Spleen (tissue), 11 donors: ENCODE data around the gene EPHA5. TPM values are rescaled to one million over a fixed set of nuclear protein-coding genes. Genes with fewer than 3 reads are reported as not detected.

Experiments
- DNase-seq: peaks from one replicate; pipeline ENCODE4 v3.0.0-alpha.2; 2020
- H3K27ac ChIP-seq, 8 donors: fragments of 200-600 bp; sonication (generic) in 7 of 8; 1 replicate in 4 of 8; 2 replicates in 4 of 8; pipeline versions ENCODE4 v1.5.0 to v1.8.0; 2016 to 2021; ENCODE audit warnings: inconsistent platforms in 4 of 8, mild to moderate bottlenecking in 4 of 8, moderate library complexity in 1 of 8
- H3K27me3 ChIP-seq, 7 donors: fragments of 200-600 bp; sonication (generic) in 6 of 7; replicated peaks in 1 of 7; 1 replicate in 4 of 7; 2 replicates in 3 of 7; pipeline versions ENCODE4 v1.5.0 to v1.8.0; 2016 to 2021; ENCODE audit warnings: inconsistent platforms in 3 of 7, mild to moderate bottlenecking in 1 of 7
- H3K36me3 ChIP-seq, 6 donors: fragments of 200-600 bp; sonication (generic) in 5 of 6; 1 replicate in 4 of 6; 2 replicates in 2 of 6; pipeline versions ENCODE4 v1.5.0 to v1.8.0; 2016 to 2021; ENCODE audit warnings: inconsistent platforms in 2 of 6
- H3K4me1 ChIP-seq, 6 donors: fragments of 200-600 bp; sonication (generic) in 5 of 6; 1 replicate in 3 of 6; 2 replicates in 3 of 6; pipeline versions ENCODE4 v1.5.0 to v1.8.0; 2016 to 2021; ENCODE audit warnings: inconsistent platforms in 3 of 6
- H3K4me3 ChIP-seq, 8 donors: fragments of 200-600 bp; sonication (generic) in 7 of 8; 1 replicate in 4 of 8; 2 replicates in 4 of 8; pipeline versions ENCODE4 v1.5.0 to v1.8.0; 2016 to 2021; ENCODE audit warnings: inconsistent platforms in 4 of 8, mild to moderate bottlenecking in 4 of 8, moderate library complexity in 2 of 8
- H3K9me3 ChIP-seq, 8 donors: fragments of 200-600 bp; sonication (generic) in 7 of 8; 1 replicate in 4 of 8; 2 replicates in 4 of 8; pipeline versions ENCODE4 v1.5.0 to v1.8.0; 2016 to 2021; ENCODE audit warnings: inconsistent platforms in 4 of 8
- POLR2A ChIP-seq, 3 donors: fragments of 450-650 bp; IDR thresholded peaks; one replicate each; pipeline ENCODE4 v1.5.1; 2017; ENCODE audit warnings: antibody characterized with exemption in 3 of 3, mild to moderate bottlenecking in 1 of 3
- POLR2AphosphoS5 ChIP-seq, 3 donors: sonication (generic); formaldehyde crosslinking; IDR thresholded peaks; one replicate each; pipeline ENCODE4 v1.5.1; 2017; ENCODE audit warnings: antibody characterized with exemption in 3 of 3
- WGBS, 5 donors: extraction: QIAGEN DNeasy Blood & Tissue Kit in 3 of 5; methylation state at CpG; one replicate each; pipeline versions ENCODE4 v1.1.5 to v1.1.7; 2013 to 2018; 5-methylcytosine and 5-hydroxymethylcytosine counted together
- intact Hi-C: fragments of 100-400 bp; cut with DNase I; formaldehyde crosslinking; loops from one replicate; pipeline ENCODE4 v1.15.0; 2023; ENCODE audit warnings: low total_unique reads
- polyA plus RNA-seq, 3 donors: library from polyadenylated mRNA; stranded (reverse); fragments of 200-250 nt; gene quantifications; one replicate each; pipeline ENCODE4 v1.2.1, GENCODE V29; 2013
- total RNA-seq, 7 donors: library from RNA; depleted of rRNA in 3 of 7; stranded (reverse); fragments of >200 nt in 3 of 7; fragmentation: NEBNext Ultra II Directional in 4 of 7; extraction: Animal tissue kit (Norgen Biotek cat#: 25700) in 4 of 7; gene quantifications; one replicate each; pipeline versions ENCODE4 v1.1.0 to v1.2.1, GENCODE V29; 2016 to 2021
- TF ChIP-seq, protein P1 (sequence below), 11 experiments: fragments of 200-600 bp in 7 of 11; fragments of 450-650 bp in 4 of 11; sonication (generic) in 4 of 11; IDR thresholded peaks in 8 of 11; conservative IDR thresholded peaks in 3 of 11; 1 replicate in 7 of 11; 2 replicates in 4 of 11; pipeline versions ENCODE4 v1.4.0 to v1.8.0; 2016 to 2021; ENCODE audit warnings: antibody characterized with exemption in 11 of 11, inconsistent platforms in 4 of 11, mild to moderate bottlenecking in 1 of 11
- donor health status: healthy with polysubstance abuse.
- donor health status: DM: no; HTN: no; CAD: no; lungs with moderate emphysema.
- donor health status: DM: no; HTN: no; CAD: no.
- donor health status: Bipolar disorder and iron deficiency.
- donor health status: healthy.
- donor health status: DM: no; HTN: no; CAD: no.
- donor health status: DM: yes; HTN: yes; CAD: no.

Gene EPHA5
- total and polyA plus RNA-seq, 10 donors, result 0.02 to 0.93 (median 0.42) TPM

GRCh38 chr4:65580551-65580950, 89.7 kb downstream of the EPHA5 start:
- H3K4me3 ChIP-seq, result no peak overlapping the region
- H3K4me1 ChIP-seq, result no peaks in the 10 kb centered on the region
- no peaks in the 10 kb centered on the region for H3K36me3 ChIP-seq
- no peaks in the 10 kb centered on the region for H3K27me3 ChIP-seq
- no peak overlapping the region for H3K27ac ChIP-seq
- intact Hi-C loops, result no loop called here
- DNase-seq, result no peak
- H3K9me3 ChIP-seq, result no peaks in the 10 kb centered on the region
- TF ChIP-seq, protein P1, sequence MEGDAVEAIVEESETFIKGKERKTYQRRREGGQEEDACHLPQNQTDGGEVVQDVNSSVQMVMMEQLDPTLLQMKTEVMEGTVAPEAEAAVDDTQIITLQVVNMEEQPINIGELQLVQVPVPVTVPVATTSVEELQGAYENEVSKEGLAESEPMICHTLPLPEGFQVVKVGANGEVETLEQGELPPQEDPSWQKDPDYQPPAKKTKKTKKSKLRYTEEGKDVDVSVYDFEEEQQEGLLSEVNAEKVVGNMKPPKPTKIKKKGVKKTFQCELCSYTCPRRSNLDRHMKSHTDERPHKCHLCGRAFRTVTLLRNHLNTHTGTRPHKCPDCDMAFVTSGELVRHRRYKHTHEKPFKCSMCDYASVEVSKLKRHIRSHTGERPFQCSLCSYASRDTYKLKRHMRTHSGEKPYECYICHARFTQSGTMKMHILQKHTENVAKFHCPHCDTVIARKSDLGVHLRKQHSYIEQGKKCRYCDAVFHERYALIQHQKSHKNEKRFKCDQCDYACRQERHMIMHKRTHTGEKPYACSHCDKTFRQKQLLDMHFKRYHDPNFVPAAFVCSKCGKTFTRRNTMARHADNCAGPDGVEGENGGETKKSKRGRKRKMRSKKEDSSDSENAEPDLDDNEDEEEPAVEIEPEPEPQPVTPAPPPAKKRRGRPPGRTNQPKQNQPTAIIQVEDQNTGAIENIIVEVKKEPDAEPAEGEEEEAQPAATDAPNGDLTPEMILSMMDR (IDR thresholded peaks at IDR 0.05 in 8 of 11, conservative IDR thresholded peaks at IDR 0.05 in 3 of 11), result no peak
- TF ChIP-seq POLR2A (IDR thresholded peaks at IDR 0.05), result no peak
- no peak for TF ChIP-seq POLR2AphosphoS5 (IDR thresholded peaks at IDR 0.05)
- WGBS, 5 donors, result 63 to 83% (median 73%) methylated on average over 1 of the region's 1 CpG

DNA sequence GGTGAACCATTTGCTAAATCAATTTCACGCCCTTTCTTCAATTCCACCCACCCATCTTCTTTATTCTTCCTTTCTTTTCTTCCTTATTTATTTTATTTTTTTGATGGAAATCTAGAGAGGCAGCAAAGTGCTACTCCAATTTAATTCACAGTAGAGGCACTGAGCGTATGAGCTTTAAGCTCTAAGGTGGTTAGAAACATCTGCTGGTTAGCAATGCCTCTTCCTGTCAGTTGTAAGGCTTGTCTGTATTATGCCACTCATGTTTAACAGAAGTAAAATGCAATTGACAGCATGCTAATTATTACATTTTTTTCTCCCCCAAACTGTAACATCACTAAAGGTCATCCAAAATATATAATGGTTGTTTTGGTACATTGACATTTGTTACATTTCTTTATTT, 103.8 kb downstream of the EPHA5 start:
- Histone ChIP-seq H3K4me1 (no peaks in the 10 kb centered on the region), H3K36me3 (no peaks in the 10 kb centered on the region), H3K4me3 (no peak overlapping the region), H3K27ac (no peak overlapping the region), H3K27me3 (no peaks in the 10 kb centered on the region), H3K9me3 (no peaks in the 10 kb centered on the region)
- intact Hi-C loops, result no loop called here
- no peak for TF ChIP-seq POLR2AphosphoS5 (IDR thresholded peaks at IDR 0.05)
- TF ChIP-seq POLR2A (IDR thresholded peaks at IDR 0.05), result no peak
- 72 to 88% (median 81%) methylated on average over 2 of the region's 2 CpGs for WGBS, 5 donors
- no peak for DNase-seq

- TF ChIP-seq, protein P1 (IDR thresholded peaks at IDR 0.05 in 8 of 11, conservative IDR thresholded peaks at IDR 0.05 in 3 of 11), result no peak
- TF ChIP-seq POLR2A (IDR thresholded peaks at IDR 0.05), result no peak
- intact Hi-C loops, result no loop called here
- WGBS, 5 donors, result 39 to 54% (median 40%) methylated on average over 2 of the region's 2 CpGs
- H3K4me1 ChIP-seq, result no peaks in the 10 kb centered on the region
- no peak for DNase-seq
- H3K4me3 ChIP-seq, result no peak overlapping the region
- no peaks in the 10 kb centered on the region for H3K9me3 ChIP-seq
- H3K27me3 ChIP-seq, result no peaks in the 10 kb centered on the region
- no peak overlapping the region for H3K27ac ChIP-seq
- H3K36me3 ChIP-seq, result no peaks in the 10 kb centered on the region
These were observed 109.1 kb downstream of the EPHA5 start for GRCh38 chr4:65561164-65561563.

DNA sequence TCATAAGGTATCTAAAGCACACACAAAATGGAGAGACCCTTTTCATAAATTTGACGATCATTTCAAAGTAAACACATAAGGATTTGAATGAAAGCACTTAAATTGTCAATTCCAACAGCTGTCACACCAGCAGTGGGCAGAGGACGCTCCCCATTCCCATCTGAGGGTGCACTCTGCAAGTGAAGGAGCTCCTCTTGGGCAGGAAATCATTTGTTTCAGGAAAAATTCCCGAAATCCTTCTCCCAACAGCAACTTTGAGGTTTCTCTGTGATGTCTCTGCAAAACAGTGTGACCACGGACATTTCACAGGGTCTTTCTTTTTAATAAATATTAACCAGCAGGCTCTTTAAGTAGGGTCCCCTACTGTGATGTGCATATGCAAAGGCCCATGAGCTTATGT, 111.0 kb downstream of the EPHA5 start:
- no peaks in the 10 kb centered on the region for H3K9me3 ChIP-seq
- no peaks in the 10 kb centered on the region for H3K36me3 ChIP-seq
- no peak for DNase-seq
- no peaks in the 10 kb centered on the region for H3K4me1 ChIP-seq
- H3K27ac ChIP-seq, result no peak overlapping the region
- WGBS, 5 donors, result 24 to 41% (median 32%) methylated on average over 4 of the region's 4 CpGs
- H3K4me3 ChIP-seq, result no peak overlapping the region
- no peaks in the 10 kb centered on the region for H3K27me3 ChIP-seq
- intact Hi-C loops, result no loop called here
- no peak for TF ChIP-seq POLR2A (IDR thresholded peaks at IDR 0.05)

DNA sequence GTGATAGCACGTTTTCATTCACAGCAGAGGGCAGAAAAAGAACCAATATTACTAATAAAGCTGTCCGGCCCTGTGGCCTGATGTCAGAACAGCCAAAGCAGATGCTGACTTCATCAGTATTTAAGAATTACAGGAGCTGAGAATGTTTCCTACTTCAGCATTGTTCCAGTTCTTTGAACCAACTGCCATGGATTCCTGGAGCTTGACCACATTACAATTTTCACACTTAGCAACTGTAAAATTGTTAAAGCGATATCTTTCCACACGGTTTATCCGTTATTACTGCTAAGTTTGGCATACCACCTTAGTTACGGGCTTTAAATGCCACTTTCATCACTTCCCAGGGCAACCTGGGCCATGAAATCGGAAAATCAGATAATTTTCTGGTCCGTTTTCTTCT, 118.2 kb downstream of the EPHA5 start:
- Histone ChIP-seq H3K9me3 (no peaks in the 10 kb centered on the region), H3K36me3 (no peaks in the 10 kb centered on the region), H3K27ac (no peak overlapping the region), H3K27me3 (no peaks in the 10 kb centered on the region), H3K4me3 (no peak overlapping the region), H3K4me1 (no peaks in the 10 kb centered on the region)
- intact Hi-C loops, result no loop called here
- TF ChIP-seq POLR2AphosphoS5 (IDR thresholded peaks at IDR 0.05) (no peak), POLR2A (IDR thresholded peaks at IDR 0.05) (no peak)
- TF ChIP-seq, protein P1 (IDR thresholded peaks at IDR 0.05 in 8 of 11, conservative IDR thresholded peaks at IDR 0.05 in 3 of 11), result no peak
- WGBS, 5 donors, result 74 to 88% (median 75%) methylated on average over 8 of the region's 8 CpGs
- no peak for DNase-seq
